ENCODE measurements around the gene TMEM213.

GRCh38 chr7:138835087-138835486 lies 37.3 kb downstream of the TMEM213 start:
- TF ChIP-seq CTCF (IDR thresholded peaks at IDR 0.05), result no peak
- TF ChIP-seq POLR2A (IDR thresholded peaks at IDR 0.05), result no peak
